ENCODE results near the gene COMMD7.
"Not testable (repeated sequence)": the region's sequence is repeated elsewhere in the genome, so short reads cannot be mapped to it uniquely, and the experiment has no call there.

COMMD7 gene

GRCh38 chr20:32711346-32711745, 31.9 kb downstream of the COMMD7 start:
- 98% methylated on average over 3 of the region's 4 CpGs for WGBS
- no peak overlapping the region for H3K9ac ChIP-seq (ENCODE audit: low read depth, low read length)
- H3K27me3 ChIP-seq (ENCODE audit: insufficient read depth, low read length), result no peaks in the 10 kb centered on the region
- no peak overlapping the region for H3K4me3 ChIP-seq (ENCODE audit: low read length)
- H3K36me3 ChIP-seq (ENCODE audit: insufficient read depth, low read length), result peaks cover 20% of the 10 kb centered on the region
- H3K4me1 ChIP-seq (ENCODE audit: insufficient read depth, low read length), result peaks cover 25% of the 10 kb centered on the region
- no peaks in the 10 kb centered on the region for H3K9me3 ChIP-seq (ENCODE audit: insufficient read depth, low read depth, low read length)
- no peak overlapping the region for H3K27ac ChIP-seq (ENCODE audit: low read depth, low read length)

- H3K9ac ChIP-seq (ENCODE audit: low read depth, low read length), result no peak overlapping the region
- H3K36me3 ChIP-seq (ENCODE audit: insufficient read depth, low read length), result peaks cover 26% of the 10 kb centered on the region
- no peak overlapping the region for H3K27ac ChIP-seq (ENCODE audit: low read depth, low read length)
- H3K4me1 ChIP-seq (ENCODE audit: insufficient read depth, low read length), result peaks cover 26% of the 10 kb centered on the region
- H3K4me3 ChIP-seq (ENCODE audit: low read length), result no peak overlapping the region
- 83% methylated on average over 5 of the region's 5 CpGs for WGBS
- H3K9me3 ChIP-seq (ENCODE audit: insufficient read depth, low read depth, low read length), result no peaks in the 10 kb centered on the region
- no peaks in the 10 kb centered on the region for H3K27me3 ChIP-seq (ENCODE audit: insufficient read depth, low read length)
Measured at GRCh38 chr20:32709632-32710121, 33.6 kb downstream of the COMMD7 start.

- not testable (repeated sequence) for H3K27me3 ChIP-seq (ENCODE audit: insufficient read depth, low read length); H3K9me3 ChIP-seq (ENCODE audit: insufficient read depth, low read depth, low read length); H3K9ac ChIP-seq (ENCODE audit: low read depth, low read length); H3K4me3 ChIP-seq (ENCODE audit: low read length); H3K27ac ChIP-seq (ENCODE audit: low read depth, low read length)
- Histone ChIP-seq H3K36me3 (ENCODE audit: insufficient read depth, low read length) (peaks cover 26% of the 10 kb centered on the region), H3K4me1 (ENCODE audit: insufficient read depth, low read length) (peaks cover 26% of the 10 kb centered on the region)
- 92% methylated on average over 15 of the region's 15 CpGs for WGBS
Measured at GRCh38 chr20:32709029-32709631, 34.1 kb downstream of the COMMD7 start.

GRCh38 chr20:32707691-32708581, 35.3 kb downstream of the COMMD7 start:
- Histone ChIP-seq H3K9me3 (ENCODE audit: insufficient read depth, low read depth, low read length) (no peaks in the 10 kb centered on the region), H3K9ac (ENCODE audit: low read depth, low read length) (no peak overlapping the region), H3K27me3 (ENCODE audit: insufficient read depth, low read length) (no peaks in the 10 kb centered on the region), H3K4me3 (ENCODE audit: low read length) (no peak overlapping the region), H3K4me1 (ENCODE audit: insufficient read depth, low read length) (peaks cover 35% of the 10 kb centered on the region), H3K27ac (ENCODE audit: low read depth, low read length) (peak overlapping the region; percentile 59), H3K36me3 (ENCODE audit: insufficient read depth, low read length) (peaks cover 31% of the 10 kb centered on the region)
- WGBS, result 72% methylated on average over 5 of the region's 5 CpGs

- Histone ChIP-seq H3K36me3 (ENCODE audit: insufficient read depth, low read length) (peaks cover 41% of the 10 kb centered on the region), H3K9me3 (ENCODE audit: insufficient read depth, low read depth, low read length) (no peaks in the 10 kb centered on the region), H3K27ac (ENCODE audit: low read depth, low read length) (no peak overlapping the region; the same call in 1 of the 2 replicates), H3K4me3 (ENCODE audit: low read length) (no peak overlapping the region), H3K27me3 (ENCODE audit: insufficient read depth, low read length) (no peaks in the 10 kb centered on the region), H3K9ac (ENCODE audit: low read depth, low read length) (no peak overlapping the region), H3K4me1 (ENCODE audit: insufficient read depth, low read length) (peaks cover 36% of the 10 kb centered on the region)
- WGBS, result 93% methylated on average over 2 of the region's 3 CpGs
Measured at GRCh38 chr20:32706486-32706885, 36.8 kb downstream of the COMMD7 start.

GRCh38 chr20:32702706-32703425, 40.4 kb downstream of the COMMD7 start:
- Histone ChIP-seq H3K27me3 (ENCODE audit: insufficient read depth, low read length) (no peaks in the 10 kb centered on the region), H3K9me3 (ENCODE audit: insufficient read depth, low read depth, low read length) (no peaks in the 10 kb centered on the region), H3K4me1 (ENCODE audit: insufficient read depth, low read length) (peaks cover 22% of the 10 kb centered on the region), H3K27ac (ENCODE audit: low read depth, low read length) (no peak overlapping the region; the same call in 1 of the 2 replicates), H3K9ac (ENCODE audit: low read depth, low read length) (no peak overlapping the region), H3K4me3 (ENCODE audit: low read length) (no peak overlapping the region), H3K36me3 (ENCODE audit: insufficient read depth, low read length) (peaks cover 50% of the 10 kb centered on the region)
- 92% methylated on average over 9 of the region's 9 CpGs for WGBS

GRCh38 chr20:32697608-32698007, 45.7 kb downstream of the COMMD7 start:
- Histone ChIP-seq H3K9ac (ENCODE audit: low read depth, low read length) (no peak overlapping the region), H3K4me1 (ENCODE audit: insufficient read depth, low read length) (no peaks in the 10 kb centered on the region), H3K9me3 (ENCODE audit: insufficient read depth, low read depth, low read length) (no peaks in the 10 kb centered on the region), H3K36me3 (ENCODE audit: insufficient read depth, low read length) (peaks cover 19% of the 10 kb centered on the region), H3K27me3 (ENCODE audit: insufficient read depth, low read length) (no peaks in the 10 kb centered on the region), H3K4me3 (ENCODE audit: low read length) (no peak overlapping the region), H3K27ac (ENCODE audit: low read depth, low read length) (no peak overlapping the region)
- 91% methylated on average over 3 of the region's 3 CpGs for WGBS

GRCh38 chr20:32695089-32695488, 48.2 kb downstream of the COMMD7 start:
- no peaks in the 10 kb centered on the region for H3K27me3 ChIP-seq (ENCODE audit: insufficient read depth, low read length)
- H3K9ac ChIP-seq (ENCODE audit: low read depth, low read length), result no peak overlapping the region
- no peak overlapping the region for H3K27ac ChIP-seq (ENCODE audit: low read depth, low read length)
- no peak overlapping the region for H3K4me3 ChIP-seq (ENCODE audit: low read length)
- no peaks in the 10 kb centered on the region for H3K4me1 ChIP-seq (ENCODE audit: insufficient read depth, low read length)
- H3K36me3 ChIP-seq (ENCODE audit: insufficient read depth, low read length), result peaks cover 4% of the 10 kb centered on the region; the same call in 1 of the 2 replicates
- no peaks in the 10 kb centered on the region for H3K9me3 ChIP-seq (ENCODE audit: insufficient read depth, low read depth, low read length)

- H3K4me1 ChIP-seq (ENCODE audit: insufficient read depth, low read length); H3K27ac ChIP-seq (ENCODE audit: low read depth, low read length); H3K9me3 ChIP-seq (ENCODE audit: insufficient read depth, low read depth, low read length); H3K36me3 ChIP-seq (ENCODE audit: insufficient read depth, low read length); H3K4me3 ChIP-seq (ENCODE audit: low read length); H3K27me3 ChIP-seq (ENCODE audit: insufficient read depth, low read length); H3K9ac ChIP-seq (ENCODE audit: low read depth, low read length): not testable (repeated sequence)
- 100% methylated on average over 1 of the region's 1 CpG for WGBS
Measured at GRCh38 chr20:32688966-32689365, 54.3 kb downstream of the COMMD7 start.

GRCh38 chr20:32687180-32687532, 56.1 kb downstream of the COMMD7 start:
- 0 out of 2 replicates have a peak, but pooled peaks cover 5% of the 10 kb centered on the region for H3K4me1 ChIP-seq (ENCODE audit: insufficient read depth, low read length)
- H3K27ac ChIP-seq (ENCODE audit: low read depth, low read length), result no peak overlapping the region
- WGBS, result 96% methylated on average over 9 of the region's 9 CpGs

More at GRCh38 chr20:32687180-32687532, 56.1 kb downstream of the COMMD7 start:
- no peak overlapping the region for H3K9ac ChIP-seq (ENCODE audit: low read depth, low read length)
- no peaks in the 10 kb centered on the region for H3K36me3 ChIP-seq (ENCODE audit: insufficient read depth, low read length)
- no peak overlapping the region for H3K4me3 ChIP-seq (ENCODE audit: low read length)
- H3K27me3 ChIP-seq (ENCODE audit: insufficient read depth, low read length), result no peaks in the 10 kb centered on the region
- H3K9me3 ChIP-seq (ENCODE audit: insufficient read depth, low read depth, low read length), result no peaks in the 10 kb centered on the region

Measured in HUES64 (cell line).